HepG2 (cell line): ENCODE measurements around the gene BPHL. TPM values are rescaled to one million over a fixed set of nuclear protein-coding genes. Genes with fewer than 3 reads are reported as not detected.
A peak's percentile ranks its signal among the peaks of the same experiment; 100 is the strongest.

Source experiments
- IKZF1 ChIP-seq: fragments of 450-650 bp; IDR thresholded peaks from 2 replicates; pipeline ENCODE4 v1.7.1; 2016
- KDM1A ChIP-seq: IDR thresholded peaks from 2 replicates; pipeline ENCODE4 v1.6.1; 2016; ENCODE audit warnings: missing compliant biosample characterization
- MYC ChIP-seq: sonication (generic); formaldehyde crosslinking; IDR thresholded peaks from 2 replicates; pipeline ENCODE4 v1.9.0; 2021; ENCODE audit warnings: missing genetic modification reagents, borderline replicate concordance
- PHF20 ChIP-seq: sonication (generic); formaldehyde crosslinking; IDR thresholded peaks from 2 replicates; pipeline ENCODE4 v1.5.0; 2020; ENCODE audit warnings: mild to moderate bottlenecking, missing genetic modification reagents
- SETDB1 ChIP-seq: sonication (generic); formaldehyde crosslinking; IDR thresholded peaks from 2 replicates; pipeline ENCODE4 v1.5.1; 2020; ENCODE audit warnings: missing genetic modification reagents, mild to moderate bottlenecking, borderline replicate concordance
- SRY ChIP-seq: sonication (generic); formaldehyde crosslinking; IDR thresholded peaks from 2 replicates; pipeline ENCODE4 v1.8.0; 2022; ENCODE audit warnings: mild to moderate bottlenecking, missing genetic modification reagents
- TCF7 ChIP-seq: sonication (generic); IDR thresholded peaks from 2 replicates; pipeline ENCODE4 v1.6.1; 2016; ENCODE audit warnings: antibody characterized with exemption, low read depth
- YEATS2 ChIP-seq: sonication (generic); formaldehyde crosslinking; IDR thresholded peaks from 2 replicates; pipeline ENCODE4 v1.4.0; 2020; ENCODE audit warnings: missing genetic modification reagents, borderline replicate concordance
- ZBTB42 ChIP-seq: sonication (generic); formaldehyde crosslinking; IDR thresholded peaks from 2 replicates; pipeline ENCODE4 v1.5.0; 2020; ENCODE audit warnings: mild to moderate bottlenecking, missing genetic modification reagents
- ZFP1 ChIP-seq: IDR thresholded peaks from 2 replicates; pipeline ENCODE4 v1.6.1; 2016
- ZNF12 ChIP-seq: sonication (generic); formaldehyde crosslinking; IDR thresholded peaks from 2 replicates; pipeline ENCODE4 v1.5.0; 2020; ENCODE audit warnings: missing genetic modification reagents
- ZNF138 ChIP-seq: sonication (generic); formaldehyde crosslinking; IDR thresholded peaks from 2 replicates; pipeline ENCODE4 v1.5.0; 2020; ENCODE audit warnings: mild to moderate bottlenecking, low read depth, missing genetic modification reagents
- ZNF282 ChIP-seq: fragments of 450-650 bp; IDR thresholded peaks from 2 replicates; pipeline ENCODE4 v1.6.1; 2018; ENCODE audit not compliant: partially characterized antibody
- ZNF350 ChIP-seq: sonication (generic); formaldehyde crosslinking; IDR thresholded peaks from 2 replicates; pipeline ENCODE4 v1.4.0; 2020; ENCODE audit warnings: mild to moderate bottlenecking, low read depth, missing genetic modification reagents, borderline replicate concordance
- ZNF776 ChIP-seq: sonication (generic); formaldehyde crosslinking; IDR thresholded peaks from 2 replicates; pipeline ENCODE4 v1.4.0; 2020; ENCODE audit warnings: mild to moderate bottlenecking, missing genetic modification reagents
- ZNF839 ChIP-seq: sonication (generic); formaldehyde crosslinking; IDR thresholded peaks from 2 replicates; pipeline ENCODE4 v1.4.0; 2020; ENCODE audit warnings: missing genetic modification reagents, mild to moderate bottlenecking, borderline replicate concordance
- polyA plus RNA-seq, 8 experiments: library from polyadenylated mRNA; depleted of rRNA in 3 of 8; stranded (reverse) in 7 of 8; unstranded in 1 of 8; fragments of >200 nt; fragmentation: Illumina TruSeq in 4 of 8; extraction: Trizol in 4 of 8; gene quantifications; 2 replicates each; pipeline versions ENCODE4 v1.2.1 to v1.2.3, GENCODE V29; 2011 to 2016; ENCODE audit warnings: low read depth in 4 of 8, missing spikeins in 1 of 8, mixed read lengths in 1 of 8; ENCODE audit not compliant: insufficient read depth in 1 of 8
- total RNA-seq, 5 experiments: library from RNA; depleted of rRNA; stranded (reverse); fragments of >200 nt; fragmentation: Illumina TruSeq; extraction: Trizol; gene quantifications; 2 replicates each; pipeline ENCODE4 v1.2.3, GENCODE V29; 2016; ENCODE audit warnings: low read depth in 1 of 5
- TF ChIP-seq, protein P1 (sequence below): sonication (generic); formaldehyde crosslinking; IDR thresholded peaks from 2 replicates; pipeline ENCODE4 v1.5.0; 2020; ENCODE audit warnings: missing genetic modification reagents
- TF ChIP-seq, protein P2 (sequence below): sonication (generic); formaldehyde crosslinking; IDR thresholded peaks from 2 replicates; pipeline ENCODE4 v1.4.0; 2020; ENCODE audit warnings: missing genetic modification reagents
- TF ChIP-seq, protein P3 (sequence below): IDR thresholded peaks from 2 replicates; pipeline ENCODE4 v1.6.1; 2016; ENCODE audit warnings: low read depth, control low read depth
- TF ChIP-seq, protein P4 (sequence below): sonication (generic); formaldehyde crosslinking; IDR thresholded peaks from 2 replicates; pipeline ENCODE4 v1.5.1; 2020; ENCODE audit warnings: missing genetic modification reagents, mild to moderate bottlenecking, borderline replicate concordance
- TF ChIP-seq, protein P5 (sequence below), 2 experiments: sonication (generic) in 1 of 2; formaldehyde crosslinking in 1 of 2; IDR thresholded peaks; 2 replicates each; pipeline versions ENCODE4 v1.5.1 to v1.6.1; 2011 to 2020; ENCODE audit warnings: borderline replicate concordance in 1 of 2, low read depth in 1 of 2, low read length in 1 of 2, mild to moderate bottlenecking in 1 of 2, missing genetic modification reagents in 1 of 2, moderate library complexity in 1 of 2

BPHL gene
- total and polyA plus RNA-seq, 2 of the 13 experiments (the other 11 are each of a cell fraction or from before 2014, with no cell fraction given) = 37.8 to 39.5 TPM

DNA sequence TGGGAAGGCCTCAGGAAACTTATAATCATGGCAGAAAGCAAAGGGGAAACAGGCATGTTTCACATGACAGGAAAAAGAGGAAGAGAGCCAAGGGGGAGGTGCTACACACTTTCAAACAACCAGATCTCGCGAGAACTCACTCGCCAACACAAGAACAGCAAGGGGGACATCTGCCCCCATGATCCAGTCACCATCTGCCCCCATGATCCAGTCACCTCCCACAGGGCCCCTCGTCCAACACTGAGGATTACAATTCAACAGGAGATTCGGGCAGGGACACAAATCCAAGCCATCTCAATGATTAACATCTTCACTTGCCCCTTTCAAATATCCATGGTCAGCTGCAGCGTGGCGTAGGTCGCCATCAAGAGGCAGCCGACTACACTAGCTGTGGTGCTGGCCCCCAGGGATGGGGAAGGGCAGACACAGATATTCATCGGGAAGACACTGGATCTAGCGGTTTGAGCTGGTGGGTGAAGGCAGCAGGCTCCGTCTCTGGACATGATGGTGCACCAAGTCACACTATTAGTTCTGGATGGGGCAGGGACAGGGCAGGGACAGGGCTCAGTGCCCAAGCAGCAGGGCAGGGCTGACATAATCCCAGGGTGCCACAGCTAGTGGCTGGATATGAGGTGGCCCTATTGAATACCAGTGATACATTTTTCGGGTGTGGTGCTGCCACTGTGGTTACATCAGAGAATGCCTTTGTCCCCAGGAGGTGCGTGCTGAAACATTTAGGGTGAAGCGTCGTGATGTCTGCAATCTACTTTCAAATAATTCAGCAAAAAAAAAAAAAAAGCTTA is 77.4 kb downstream of the BPHL start (continued):
- TF ChIP-seq, protein P1, sequence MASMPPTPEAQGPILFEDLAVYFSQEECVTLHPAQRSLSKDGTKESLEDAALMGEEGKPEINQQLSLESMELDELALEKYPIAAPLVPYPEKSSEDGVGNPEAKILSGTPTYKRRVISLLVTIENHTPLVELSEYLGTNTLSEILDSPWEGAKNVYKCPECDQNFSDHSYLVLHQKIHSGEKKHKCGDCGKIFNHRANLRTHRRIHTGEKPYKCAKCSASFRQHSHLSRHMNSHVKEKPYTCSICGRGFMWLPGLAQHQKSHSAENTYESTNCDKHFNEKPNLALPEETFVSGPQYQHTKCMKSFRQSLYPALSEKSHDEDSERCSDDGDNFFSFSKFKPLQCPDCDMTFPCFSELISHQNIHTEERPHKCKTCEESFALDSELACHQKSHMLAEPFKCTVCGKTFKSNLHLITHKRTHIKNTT = no peak
- TF ChIP-seq, protein P2, sequence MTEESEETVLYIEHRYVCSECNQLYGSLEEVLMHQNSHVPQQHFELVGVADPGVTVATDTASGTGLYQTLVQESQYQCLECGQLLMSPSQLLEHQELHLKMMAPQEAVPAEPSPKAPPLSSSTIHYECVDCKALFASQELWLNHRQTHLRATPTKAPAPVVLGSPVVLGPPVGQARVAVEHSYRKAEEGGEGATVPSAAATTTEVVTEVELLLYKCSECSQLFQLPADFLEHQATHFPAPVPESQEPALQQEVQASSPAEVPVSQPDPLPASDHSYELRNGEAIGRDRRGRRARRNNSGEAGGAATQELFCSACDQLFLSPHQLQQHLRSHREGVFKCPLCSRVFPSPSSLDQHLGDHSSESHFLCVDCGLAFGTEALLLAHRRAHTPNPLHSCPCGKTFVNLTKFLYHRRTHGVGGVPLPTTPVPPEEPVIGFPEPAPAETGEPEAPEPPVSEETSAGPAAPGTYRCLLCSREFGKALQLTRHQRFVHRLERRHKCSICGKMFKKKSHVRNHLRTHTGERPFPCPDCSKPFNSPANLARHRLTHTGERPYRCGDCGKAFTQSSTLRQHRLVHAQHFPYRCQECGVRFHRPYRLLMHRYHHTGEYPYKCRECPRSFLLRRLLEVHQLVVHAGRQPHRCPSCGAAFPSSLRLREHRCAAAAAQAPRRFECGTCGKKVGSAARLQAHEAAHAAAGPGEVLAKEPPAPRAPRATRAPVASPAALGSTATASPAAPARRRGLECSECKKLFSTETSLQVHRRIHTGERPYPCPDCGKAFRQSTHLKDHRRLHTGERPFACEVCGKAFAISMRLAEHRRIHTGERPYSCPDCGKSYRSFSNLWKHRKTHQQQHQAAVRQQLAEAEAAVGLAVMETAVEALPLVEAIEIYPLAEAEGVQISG (CRISPR knock-in tag) = no peak
- TF ChIP-seq SRY (CRISPR knock-in tag) (no peak), ZNF138 (CRISPR knock-in tag) (0 out of 2 replicates have a peak, but pooled peaks have one; percentile 64), ZBTB42 (CRISPR knock-in tag) (0 out of 2 replicates have a peak, but pooled peaks have one; percentile 56), ZFP1 (CRISPR knock-in tag) (0 out of 2 replicates have a peak, but pooled peaks have one; percentile 24), YEATS2 (peak; percentile 86; the same call in 1 of the 2 replicates), ZNF776 (CRISPR knock-in tag) (peak; percentile 59; the same call in 1 of the 2 replicates), ZNF12 (CRISPR knock-in tag) (no peak), MYC (peak; percentile 65; the same call in 1 of the 2 replicates), IKZF1 (no peak), ZNF350 (CRISPR knock-in tag) (no peak; the same call in 1 of the 2 replicates), KDM1A (CRISPR knock-in tag) (no peak), ZNF282 (no peak), PHF20 (CRISPR knock-in tag) (0 out of 2 replicates have a peak, but pooled peaks have one; percentile 61), ZNF839 (no peak), SETDB1 (CRISPR knock-in tag) (no peak), TCF7 (no peak)
- TF ChIP-seq, protein P3, sequence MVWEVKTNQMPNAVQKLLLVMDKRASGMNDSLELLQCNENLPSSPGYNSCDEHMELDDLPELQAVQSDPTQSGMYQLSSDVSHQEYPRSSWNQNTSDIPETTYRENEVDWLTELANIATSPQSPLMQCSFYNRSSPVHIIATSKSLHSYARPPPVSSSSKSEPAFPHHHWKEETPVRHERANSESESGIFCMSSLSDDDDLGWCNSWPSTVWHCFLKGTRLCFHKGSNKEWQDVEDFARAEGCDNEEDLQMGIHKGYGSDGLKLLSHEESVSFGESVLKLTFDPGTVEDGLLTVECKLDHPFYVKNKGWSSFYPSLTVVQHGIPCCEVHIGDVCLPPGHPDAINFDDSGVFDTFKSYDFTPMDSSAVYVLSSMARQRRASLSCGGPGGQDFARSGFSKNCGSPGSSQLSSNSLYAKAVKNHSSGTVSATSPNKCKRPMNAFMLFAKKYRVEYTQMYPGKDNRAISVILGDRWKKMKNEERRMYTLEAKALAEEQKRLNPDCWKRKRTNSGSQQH (CRISPR knock-in tag) = peak; percentile 53; the same call in 1 of the 2 replicates
- TF ChIP-seq, protein P4, sequence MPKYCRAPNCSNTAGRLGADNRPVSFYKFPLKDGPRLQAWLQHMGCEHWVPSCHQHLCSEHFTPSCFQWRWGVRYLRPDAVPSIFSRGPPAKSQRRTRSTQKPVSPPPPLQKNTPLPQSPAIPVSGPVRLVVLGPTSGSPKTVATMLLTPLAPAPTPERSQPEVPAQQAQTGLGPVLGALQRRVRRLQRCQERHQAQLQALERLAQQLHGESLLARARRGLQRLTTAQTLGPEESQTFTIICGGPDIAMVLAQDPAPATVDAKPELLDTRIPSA (CRISPR knock-in tag) = no peak
- TF ChIP-seq, protein P5, sequence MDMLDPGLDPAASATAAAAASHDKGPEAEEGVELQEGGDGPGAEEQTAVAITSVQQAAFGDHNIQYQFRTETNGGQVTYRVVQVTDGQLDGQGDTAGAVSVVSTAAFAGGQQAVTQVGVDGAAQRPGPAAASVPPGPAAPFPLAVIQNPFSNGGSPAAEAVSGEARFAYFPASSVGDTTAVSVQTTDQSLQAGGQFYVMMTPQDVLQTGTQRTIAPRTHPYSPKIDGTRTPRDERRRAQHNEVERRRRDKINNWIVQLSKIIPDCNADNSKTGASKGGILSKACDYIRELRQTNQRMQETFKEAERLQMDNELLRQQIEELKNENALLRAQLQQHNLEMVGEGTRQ (IDR thresholded peaks at IDR 0.05; ENCODE audit: low read depth, low read length) = no peak
- TF ChIP-seq, protein P5 (CRISPR knock-in tag; IDR thresholded peaks at IDR 0.05; ENCODE audit: borderline replicate concordance) = 0 out of 2 replicates have a peak, but pooled peaks have one; percentile 35
